HepG2 (cell line): ENCODE data around the gene RPS2. TPM values are rescaled to one million over a fixed set of nuclear protein-coding genes. Genes with fewer than 3 reads are reported as not detected.

Source experiments
- ATF5 ChIP-seq: sonication (generic); formaldehyde crosslinking; IDR thresholded peaks from 2 replicates; pipeline ENCODE4 v1.4.0; 2020; ENCODE audit warnings: mild to moderate bottlenecking, low read depth, missing genetic modification reagents
- GATAD1 ChIP-seq: IDR thresholded peaks from 2 replicates; pipeline ENCODE4 v1.6.1; 2016; ENCODE audit warnings: missing genetic modification reagents, missing compliant biosample characterization
- HOMEZ ChIP-seq: IDR thresholded peaks from 2 replicates; pipeline ENCODE4 v1.6.1; 2016; ENCODE audit warnings: low read depth
- MXI1 ChIP-seq: IDR thresholded peaks from 3 replicates; pipeline ENCODE4 v1.6.1; 2012; ENCODE audit warnings: low read depth, low read length, inconsistent platforms, borderline replicate concordance
- PAXIP1 ChIP-seq: sonication (generic); formaldehyde crosslinking; conservative IDR thresholded peaks from 2 replicates; pipeline ENCODE4 v1.4.0; 2020; ENCODE audit warnings: mild to moderate bottlenecking, missing genetic modification reagents, moderate library complexity
- SIX1 ChIP-seq: sonication (generic); formaldehyde crosslinking; IDR thresholded peaks from 2 replicates; pipeline ENCODE4 v1.4.0; 2020; ENCODE audit warnings: missing genetic modification reagents, borderline replicate concordance
- SOX5 ChIP-seq: IDR thresholded peaks from 2 replicates; pipeline ENCODE4 v1.6.1; 2016; ENCODE audit warnings: borderline replicate concordance
- ZBTB20 ChIP-seq: sonication (generic); formaldehyde crosslinking; IDR thresholded peaks from 2 replicates; pipeline ENCODE4 v1.8.1; 2023; ENCODE audit warnings: missing genetic modification reagents, low read depth, mild to moderate bottlenecking, borderline replicate concordance
- ZNF230 ChIP-seq: sonication (generic); formaldehyde crosslinking; IDR thresholded peaks from 2 replicates; pipeline ENCODE4 v1.4.0; 2020; ENCODE audit warnings: mild to moderate bottlenecking, missing genetic modification reagents
- ZNF318 ChIP-seq: sonication (generic); formaldehyde crosslinking; IDR thresholded peaks from 2 replicates; pipeline ENCODE4 v1.4.0; 2020; ENCODE audit warnings: mild to moderate bottlenecking, missing genetic modification reagents
- ZSCAN31 ChIP-seq: sonication (generic); formaldehyde crosslinking; IDR thresholded peaks from 2 replicates; pipeline ENCODE4 v1.5.0; 2020; ENCODE audit warnings: low read depth, mild to moderate bottlenecking, missing genetic modification reagents
- polyA plus RNA-seq, 8 experiments: library from polyadenylated mRNA; depleted of rRNA in 3 of 8; stranded (reverse) in 7 of 8; unstranded in 1 of 8; fragments of >200 nt; fragmentation: Illumina TruSeq in 4 of 8; extraction: Trizol in 4 of 8; gene quantifications; 2 replicates each; pipeline versions ENCODE4 v1.2.1 to v1.2.3, GENCODE V29; 2011 to 2016; ENCODE audit warnings: low read depth in 4 of 8, missing spikeins in 1 of 8, mixed read lengths in 1 of 8; ENCODE audit not compliant: insufficient read depth in 1 of 8
- total RNA-seq, 5 experiments: library from RNA; depleted of rRNA; stranded (reverse); fragments of >200 nt; fragmentation: Illumina TruSeq; extraction: Trizol; gene quantifications; 2 replicates each; pipeline ENCODE4 v1.2.3, GENCODE V29; 2016; ENCODE audit warnings: low read depth in 1 of 5

RPS2 gene
- total and polyA plus RNA-seq, 2 of the 13 experiments (the other 11 are each of a cell fraction or from before 2014, with no cell fraction given), result 1,908 to 4,514 TPM

DNA sequence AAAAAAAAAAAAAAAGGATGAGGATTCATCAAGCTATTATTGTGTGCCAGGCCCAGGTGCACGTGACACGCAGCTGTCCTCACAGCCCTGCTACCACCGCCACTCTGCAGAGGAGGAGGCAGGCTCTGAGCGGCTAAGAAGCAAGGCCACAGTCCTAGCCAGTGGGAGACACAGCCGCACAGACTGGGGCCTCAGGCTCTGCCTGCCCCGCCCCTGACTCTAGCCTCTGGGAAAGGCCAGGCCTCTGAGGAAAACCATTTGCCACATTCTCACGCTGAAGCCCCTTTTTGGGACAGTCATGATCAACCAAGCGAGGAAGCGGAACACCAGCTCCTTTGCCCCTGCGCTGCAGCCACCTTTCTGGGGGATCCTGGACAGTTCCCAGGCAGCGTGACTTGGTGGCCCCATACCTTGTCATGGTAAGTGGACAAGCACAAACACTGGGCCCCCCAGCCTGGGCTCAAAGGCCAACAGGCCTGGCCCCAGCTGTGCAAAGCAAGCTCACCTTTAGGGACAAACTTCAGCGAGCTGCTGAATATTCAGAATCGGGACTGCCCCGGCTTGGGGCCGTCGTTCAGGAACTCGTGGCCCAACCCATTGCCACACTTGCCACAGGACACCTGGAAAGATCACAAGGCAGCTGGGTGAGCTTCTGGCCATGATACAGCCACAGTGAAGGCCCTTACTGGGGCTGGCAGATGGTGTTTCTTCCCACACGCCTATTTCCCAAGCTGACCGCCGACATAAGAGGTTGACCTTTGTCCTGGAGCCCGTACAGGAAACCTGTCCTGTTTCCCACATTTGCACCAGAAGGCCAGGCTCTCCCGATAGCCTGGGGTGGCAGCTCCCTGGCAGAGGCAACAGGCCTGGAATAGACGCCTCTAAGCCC is 24.1 kb downstream of the RPS2 start (continued):
- TF ChIP-seq GATAD1 (CRISPR knock-in tag), result 0 out of 2 replicates have a peak, but pooled peaks have one; percentile 26
- peak; percentile 60 for TF ChIP-seq ZSCAN31 (CRISPR knock-in tag)
- 0 out of 2 replicates have a peak, but pooled peaks have one; percentile 31 for TF ChIP-seq ATF5 (CRISPR knock-in tag)
- TF ChIP-seq ZBTB20 (CRISPR knock-in tag), result peak; percentile 85; the same call in 1 of the 2 replicates
- TF ChIP-seq ZNF230 (CRISPR knock-in tag), result peak; percentile 78; the same call in 1 of the 2 replicates
- peak; percentile 56; the same call in 1 of the 2 replicates for TF ChIP-seq HOMEZ (CRISPR knock-in tag)
- TF ChIP-seq MXI1, result peak; percentile 72; the same call in 1 of the 3 replicates
- peak; percentile 100 for TF ChIP-seq PAXIP1 (CRISPR knock-in tag)
- TF ChIP-seq SOX5 (CRISPR knock-in tag), result peak; percentile 35; the same call in 1 of the 2 replicates
- TF ChIP-seq ZNF318 (CRISPR knock-in tag), result no peak
- peak; percentile 38; the same call in 1 of the 2 replicates for TF ChIP-seq SIX1 (CRISPR knock-in tag)
